Trophoblast cell (in vitro differentiated cells and primary cell): ENCODE measurements around the gene ZNF222. TPM values are rescaled to one million over a fixed set of nuclear protein-coding genes. Genes with fewer than 3 reads are reported as not detected.
A peak's percentile ranks its signal among the peaks of the same experiment; 100 is the strongest.

Experiments
- DNase-seq, 2 donors: peaks; one replicate each; pipeline ENCODE4 v3.0.0-alpha.2; 2016
- H2AFZ ChIP-seq: 2 replicates; pipeline ENCODE4 v1.6.1; 2013; ENCODE audit warnings: low read length, moderate library complexity, mild to moderate bottlenecking; ENCODE audit not compliant: insufficient read depth, poor library complexity
- H2AK5ac ChIP-seq: 2 replicates; pipeline ENCODE4 v1.6.1; 2013; ENCODE audit warnings: mild to moderate bottlenecking, low read length
- H2BK120ac ChIP-seq: 2 replicates; pipeline ENCODE4 v1.6.1; 2013; ENCODE audit warnings: low read length, mild to moderate bottlenecking, moderate library complexity; ENCODE audit not compliant: insufficient read depth, poor library complexity
- H2BK12ac ChIP-seq: 2 replicates; pipeline ENCODE4 v1.6.1; 2013; ENCODE audit warnings: mild to moderate bottlenecking, low read length, moderate library complexity
- H2BK5ac ChIP-seq: 2 replicates; pipeline ENCODE4 v1.6.1; 2013; ENCODE audit warnings: low read length, low read depth, moderate library complexity, mild to moderate bottlenecking; ENCODE audit not compliant: poor library complexity
- H3K14ac ChIP-seq: 2 replicates; pipeline ENCODE4 v1.6.1; 2013; ENCODE audit warnings: mild to moderate bottlenecking, low read length
- H3K18ac ChIP-seq: 2 replicates; pipeline ENCODE4 v1.6.1; 2013; ENCODE audit warnings: mild to moderate bottlenecking, low read length
- H3K23ac ChIP-seq: 2 replicates; pipeline ENCODE4 v1.6.1; 2013; ENCODE audit warnings: low read length
- H3K27ac ChIP-seq: 2 replicates; pipeline ENCODE4 v1.5.1; 2013; ENCODE audit warnings: low read depth, mild to moderate bottlenecking, inconsistent platforms, low read length, moderate library complexity
- H3K27me3 ChIP-seq: 2 replicates; pipeline ENCODE4 v1.6.1; 2013; ENCODE audit warnings: inconsistent platforms, mild to moderate bottlenecking, low read length, moderate library complexity; ENCODE audit not compliant: insufficient read depth
- H3K36me3 ChIP-seq, 2 experiments: 1 replicate in 1 of 2; 2 replicates in 1 of 2; pipeline ENCODE4 v1.6.1; 2013; ENCODE audit warnings: low read length in 2 of 2, mild to moderate bottlenecking in 2 of 2, moderate library complexity in 1 of 2; ENCODE audit not compliant: insufficient read depth in 2 of 2, control insufficient read depth in 1 of 2
- H3K4ac ChIP-seq: 2 replicates; pipeline ENCODE4 v1.6.1; 2013; ENCODE audit warnings: low read depth, mild to moderate bottlenecking, low read length, moderate library complexity
- H3K4me1 ChIP-seq, 2 experiments: 1 replicate in 1 of 2; 2 replicates in 1 of 2; pipeline ENCODE4 v1.6.1; 2013; ENCODE audit warnings: low read length in 2 of 2, mild to moderate bottlenecking in 2 of 2, moderate library complexity in 1 of 2; ENCODE audit not compliant: insufficient read depth in 2 of 2, control insufficient read depth in 1 of 2
- H3K4me2 ChIP-seq: 2 replicates; pipeline ENCODE4 v1.6.1; 2013; ENCODE audit warnings: inconsistent platforms, mild to moderate bottlenecking, low read length, moderate library complexity
- H3K4me3 ChIP-seq: 2 replicates; pipeline ENCODE4 v1.5.1; 2013; ENCODE audit warnings: mild to moderate bottlenecking, low read depth, low read length, inconsistent platforms
- H3K79me1 ChIP-seq: one replicate; pipeline ENCODE4 v1.6.1; 2013; ENCODE audit warnings: low read length
- H3K79me2 ChIP-seq: 2 replicates; pipeline ENCODE4 v1.6.1; 2013; ENCODE audit warnings: low read length, mild to moderate bottlenecking; ENCODE audit not compliant: control insufficient read depth, insufficient read depth, poor library complexity
- H3K9ac ChIP-seq: 2 replicates; pipeline ENCODE4 v1.6.1; 2013; ENCODE audit warnings: mild to moderate bottlenecking, low read length
- H3K9me3 ChIP-seq: 2 replicates; pipeline ENCODE4 v1.6.1; 2013; ENCODE audit warnings: low read depth, mild to moderate bottlenecking, control low read depth, inconsistent platforms, low read length; ENCODE audit not compliant: insufficient read depth
- H4K12ac ChIP-seq: 2 replicates; pipeline ENCODE4 v1.6.1; 2013; ENCODE audit warnings: low read depth, mild to moderate bottlenecking, low read length, moderate library complexity
- H4K8ac ChIP-seq: 2 replicates; pipeline ENCODE4 v1.6.1; 2013; ENCODE audit warnings: low read depth, mild to moderate bottlenecking, low read length, moderate library complexity
- H4K91ac ChIP-seq: one replicate; pipeline ENCODE4 v1.6.1; 2013; ENCODE audit warnings: low read depth, mild to moderate bottlenecking, low read length, moderate library complexity
- WGBS: extraction: QIAGEN DNeasy Blood & Tissue Kit; methylation state at CpG from one replicate; pipeline ENCODE4 v1.1.7; 2013; ENCODE audit warnings: missing lambda C conversion rate; ENCODE audit not compliant: insufficient read length, insufficient coverage; ENCODE audit errors: extremely low coverage; 5-methylcytosine and 5-hydroxymethylcytosine counted together
- polyA plus RNA-seq: library from polyadenylated mRNA; stranded (reverse); fragments of 200-250 nt; gene quantifications from 2 replicates; pipeline ENCODE4 v1.2.3, GENCODE V29; 2013

ZNF222 gene
- 7.2 and 7.7 TPM in 2 replicates for polyA plus RNA-seq

DNA sequence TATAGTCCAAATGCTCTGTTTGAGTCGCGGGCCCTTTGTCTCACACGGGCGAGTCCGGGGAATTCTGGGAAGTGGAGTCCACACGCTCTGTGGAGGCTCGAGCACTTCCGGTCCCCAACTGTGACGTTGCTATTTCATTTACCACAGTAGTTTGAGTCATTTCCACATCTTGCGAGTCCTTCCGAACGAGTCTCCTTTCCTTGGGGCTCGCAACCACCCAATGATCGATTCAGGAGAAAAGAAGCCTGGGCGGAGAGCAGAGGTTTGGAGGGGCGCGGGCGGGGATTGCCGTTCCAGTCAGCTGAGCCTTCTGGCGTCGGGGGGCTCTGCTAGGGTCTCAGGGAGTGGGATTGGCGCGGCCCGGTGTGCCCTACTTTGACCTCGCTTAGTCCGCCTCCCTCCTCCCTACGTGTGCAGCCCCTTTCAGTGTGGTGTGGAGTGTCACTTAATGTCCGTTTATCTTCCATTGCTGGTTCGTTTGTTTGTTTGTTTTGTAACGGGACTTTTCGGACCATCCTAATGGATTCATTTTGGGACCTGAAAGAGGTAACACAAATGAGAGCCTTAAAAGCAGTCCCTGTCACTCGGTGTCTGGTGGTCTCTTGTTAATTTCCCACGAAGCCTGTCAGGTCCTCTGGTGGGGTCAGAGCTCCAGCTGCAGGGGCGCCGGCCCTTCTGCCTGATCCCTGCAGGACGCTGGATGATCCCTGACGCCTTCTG lies at the start of gene ZNF222:
Gene ZNF222, plus strand, starts transcription at position 163 of the 720 bp plus-strand sequence. Its CDS starts 58 bp downstream, at position 221.
- Histone ChIP-seq H2AK5ac (no peak within 1 kb of the TSS), H3K4me2 (peak within 1 kb of the TSS; percentile 88), H3K18ac (peak within 1 kb of the TSS; percentile 57), H3K14ac (peak within 1 kb of the TSS; percentile 67), H3K4me1 (peaks cover 2 to 6% of the 10 kb centered on the region in 2 experiments), H4K12ac (peak within 1 kb of the TSS; percentile 61), H3K23ac (no peak within 1 kb of the TSS), H3K27me3 (no peaks in the 10 kb centered on the region), H3K9ac (peak within 1 kb of the TSS; percentile 77), H3K27ac (no peak within 1 kb of the TSS), H2BK5ac (no peak within 1 kb of the TSS), H3K9me3 (no peaks in the 10 kb centered on the region), H3K4ac (peak within 1 kb of the TSS; percentile 5), H2BK120ac (no peak within 1 kb of the TSS), H3K79me2 (peaks cover 3% of the 10 kb centered on the region), H2AFZ (peak within 1 kb of the TSS; percentile 82), H4K91ac (peak within 1 kb of the TSS; percentile 26), H3K4me3 (peak within 1 kb of the TSS; percentile 82), H3K79me1 (peaks cover 3% of the 10 kb centered on the region), H3K36me3 (peaks cover 2 to 14% of the 10 kb centered on the region in 2 experiments), H2BK12ac (no peak within 1 kb of the TSS), H4K8ac (peak within 1 kb of the TSS; percentile 90)
- WGBS, result no CpG with 5 or more reads among the region's 37 CpGs
- DNase-seq, result peak; percentile 73 to 79

DNA sequence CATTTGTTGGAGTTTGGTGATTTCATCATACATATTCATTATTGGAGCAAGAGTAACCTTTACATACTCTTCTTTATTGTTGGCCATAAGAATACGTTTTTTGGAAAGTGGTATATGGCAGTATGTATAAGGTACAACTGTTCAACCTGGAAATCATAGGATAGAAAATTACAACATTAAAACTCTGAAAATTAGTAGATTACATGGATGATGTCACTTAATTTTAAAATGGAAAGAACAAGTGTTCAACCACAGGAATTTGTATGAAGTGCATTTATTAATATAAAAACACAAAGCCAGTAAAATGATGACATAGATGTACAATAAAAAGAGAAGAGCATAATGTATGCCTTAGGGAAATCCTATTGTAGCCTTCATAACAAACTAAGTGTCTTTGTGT lies 48.4 kb upstream of the ZNF222 start:
- Histone ChIP-seq H3K36me3 (no peaks in the 10 kb centered on the region), H4K8ac (no peak overlapping the region)

DNA sequence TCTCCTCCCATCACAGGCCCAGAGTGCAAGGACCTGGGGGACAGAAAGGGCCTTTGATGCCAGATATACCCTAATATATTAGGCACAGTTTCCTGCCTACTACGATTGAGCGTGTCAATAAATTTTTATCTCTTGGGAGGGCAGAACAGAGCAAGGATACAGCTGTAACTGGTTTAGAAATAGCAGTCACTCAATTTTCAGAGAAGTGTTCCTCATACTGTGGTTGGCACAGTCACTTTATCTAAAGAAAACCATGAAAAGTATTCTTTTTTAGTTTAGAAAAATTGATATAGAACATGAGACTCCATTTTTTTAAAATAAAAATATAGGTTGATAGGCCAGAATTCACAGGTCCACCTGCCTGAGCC lies 41.7 kb upstream of the ZNF222 start:
- no peaks in the 10 kb centered on the region for H3K27me3 ChIP-seq
- H2BK12ac ChIP-seq, result no peak overlapping the region
- DNase-seq, result no peak
- no peaks in the 10 kb centered on the region for H3K79me2 ChIP-seq
- no peak overlapping the region for H4K12ac ChIP-seq
- H3K79me1 ChIP-seq, result peaks cover 2% of the 10 kb centered on the region
- no peak overlapping the region for H3K23ac ChIP-seq
- no peak overlapping the region for H3K27ac ChIP-seq
- no peaks in the 10 kb centered on the region for H3K9me3 ChIP-seq
- no peak overlapping the region for H4K91ac ChIP-seq
- H3K4ac ChIP-seq, result no peak overlapping the region
- H2BK120ac ChIP-seq, result no peak overlapping the region
- H2BK5ac ChIP-seq, result no peak overlapping the region
- no peaks in the 10 kb centered on the region for H3K36me3 ChIP-seq
- H3K18ac ChIP-seq, result no peak overlapping the region
- no peak overlapping the region for H2AFZ ChIP-seq
- H3K4me1 ChIP-seq, result peaks cover 2 to 3% of the 10 kb centered on the region in 2 experiments
- no CpG with 5 or more reads among the region's 2 CpGs for WGBS
- H3K4me3 ChIP-seq, result no peak overlapping the region
- H2AK5ac ChIP-seq, result no peak overlapping the region
- peak overlapping the region; percentile 99 for H3K4me2 ChIP-seq
- H3K9ac ChIP-seq, result no peak overlapping the region
- H4K8ac ChIP-seq, result no peak overlapping the region
- H3K14ac ChIP-seq, result no peak overlapping the region

More for the DNA sequence above, 48.4 kb upstream of the ZNF222 start:
- Histone ChIP-seq H2BK12ac (no peak overlapping the region), H3K14ac (no peak overlapping the region), H4K91ac (no peak overlapping the region), H2AK5ac (no peak overlapping the region), H3K9ac (no peak overlapping the region), H3K79me2 (no peaks in the 10 kb centered on the region), H2AFZ (no peak overlapping the region), H3K27ac (no peak overlapping the region), H3K4me2 (no peak overlapping the region), H3K4me1 (no peaks in the 10 kb centered on the region), H2BK120ac (no peak overlapping the region), H3K79me1 (no peaks in the 10 kb centered on the region), H3K23ac (no peak overlapping the region), H4K12ac (no peak overlapping the region), H3K4ac (no peak overlapping the region), H3K4me3 (no peak overlapping the region), H3K9me3 (peaks cover 3% of the 10 kb centered on the region), H3K18ac (no peak overlapping the region), H2BK5ac (no peak overlapping the region), H3K27me3 (no peaks in the 10 kb centered on the region)
- WGBS, result no CpG with 5 or more reads among the region's 1 CpG
- no peak for DNase-seq

DNA sequence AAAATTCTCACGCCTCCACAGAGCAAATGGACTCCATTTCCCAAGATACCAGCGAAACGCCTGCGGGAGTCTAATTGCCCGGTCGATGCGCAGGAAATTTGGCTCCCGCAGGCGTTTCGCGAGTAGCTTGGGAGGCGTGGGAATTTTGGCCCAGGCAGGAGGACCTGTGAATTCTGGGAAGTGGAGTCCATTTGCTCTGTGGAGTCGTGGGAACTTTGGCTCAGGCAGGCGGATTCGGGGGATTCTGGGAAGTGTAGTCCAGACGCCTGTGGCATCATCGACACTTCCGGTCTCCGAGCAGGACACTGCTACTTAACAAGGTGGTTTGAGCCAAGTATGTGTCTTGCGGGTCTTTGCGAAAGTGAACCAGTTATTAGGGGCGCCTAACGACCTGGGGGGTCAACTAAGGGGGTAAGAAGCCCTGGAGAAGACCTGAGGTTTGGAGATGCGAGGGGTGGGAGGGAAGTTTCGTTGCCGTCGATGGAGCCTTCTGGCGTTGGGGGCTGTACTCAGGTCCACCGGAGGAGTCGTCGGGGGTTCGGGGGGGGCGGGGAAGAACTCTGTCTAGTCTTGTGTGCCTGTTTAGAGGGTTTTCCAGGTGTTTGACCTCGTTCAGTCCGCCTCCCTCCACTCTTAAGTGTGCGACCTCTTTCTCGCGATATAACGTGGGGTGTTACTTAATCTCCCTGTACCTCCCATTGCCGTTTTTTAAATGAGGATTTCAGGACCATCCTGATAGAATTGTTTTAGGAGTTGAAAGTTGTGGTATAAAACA lies 41.1 kb upstream of the ZNF222 start, which contains the start of gene ZNF155:
Gene ZNF155, plus strand, starts transcription at position 277 of the 775 bp plus-strand sequence. CDS start 4,356 bp downstream, outside the sequence.
- Histone ChIP-seq H3K27me3 (no peaks in the 10 kb centered on the region), H3K4me3 (peak within 1 kb of the TSS; percentile 83), H3K23ac (no peak within 1 kb of the TSS), H3K4ac (peak within 1 kb of the TSS; percentile 69), H3K14ac (peak within 1 kb of the TSS; percentile 56), H3K9ac (peak within 1 kb of the TSS; percentile 84), H4K12ac (peak within 1 kb of the TSS; percentile 73), H3K27ac (no peak within 1 kb of the TSS), H3K4me2 (peak within 1 kb of the TSS; percentile 99), H2AK5ac (no peak within 1 kb of the TSS), H3K36me3 (no peaks in the 10 kb centered on the region), H3K4me1 (peaks cover 2 to 3% of the 10 kb centered on the region in 2 experiments), H2BK120ac (peak within 1 kb of the TSS; percentile 22), H2AFZ (peak within 1 kb of the TSS; percentile 97), H3K79me2 (no peaks in the 10 kb centered on the region), H4K91ac (peak within 1 kb of the TSS; percentile 64), H3K79me1 (peaks cover 2% of the 10 kb centered on the region), H4K8ac (peak within 1 kb of the TSS; percentile 72), H3K9me3 (no peaks in the 10 kb centered on the region), H2BK12ac (no peak within 1 kb of the TSS), H2BK5ac (peak within 1 kb of the TSS; percentile 21), H3K18ac (peak within 1 kb of the TSS; percentile 37)
- DNase-seq, result peak; percentile 96 to 97
- WGBS, result no CpG with 5 or more reads among the region's 40 CpGs
